Keratinocyte (primary cell): ENCODE data around the gene SPTBN2. TPM values are rescaled to one million over a fixed set of nuclear protein-coding genes. Genes with fewer than 3 reads are reported as not detected.

Source experiments
- DNase-seq: peaks from one replicate; pipeline ENCODE4 v3.0.0-alpha.2; 2011; ENCODE audit warnings: low read depth, missing footprints, low spot score
- FAIRE-seq: peaks from 2 replicates; lab custom pipeline; 2011; peaks lifted over from hg19 to GRCh38; lab: Jason Lieb, UNC
- H2AFZ ChIP-seq: 2 replicates; pipeline ENCODE4 v1.6.0; 2012; ENCODE audit warnings: low read length, control low read depth, inconsistent platforms; ENCODE audit not compliant: control insufficient read depth
- H3K27ac ChIP-seq: 2 replicates; pipeline ENCODE4 v1.5.1; 2011; ENCODE audit warnings: low read length; ENCODE audit not compliant: control insufficient read depth, insufficient read depth
- H3K27me3 ChIP-seq: 3 replicates; pipeline ENCODE4 v1.6.0; 2011; ENCODE audit warnings: low read length; ENCODE audit not compliant: control insufficient read depth, insufficient read depth; ENCODE audit errors: extremely low read depth
- H3K36me3 ChIP-seq, 2 experiments: 2 replicates in 1 of 2; 3 replicates in 1 of 2; pipeline ENCODE4 v1.5.1; 2011; ENCODE audit warnings: low read length in 2 of 2, mild to moderate bottlenecking in 1 of 2; ENCODE audit not compliant: control insufficient read depth in 2 of 2, insufficient read depth in 2 of 2; ENCODE audit errors: extremely low read depth in 1 of 2
- H3K4me1 ChIP-seq: 3 replicates; pipeline ENCODE4 v1.5.1; 2011; ENCODE audit warnings: low read length; ENCODE audit not compliant: control insufficient read depth, insufficient read depth; ENCODE audit errors: extremely low read depth
- H3K4me2 ChIP-seq: 3 replicates; pipeline ENCODE4 v1.6.0; 2011; ENCODE audit warnings: low read depth, low read length; ENCODE audit not compliant: control insufficient read depth, insufficient read depth; ENCODE audit errors: extremely low read depth
- H3K4me3 ChIP-seq, 3 experiments: fragments of 200-600 bp in 1 of 3; sonication (generic) in 1 of 3; 2 replicates in 2 of 3; 3 replicates in 1 of 3; pipeline ENCODE4 v1.5.1; 2011 to 2016; ENCODE audit warnings: low read length in 3 of 3, mild to moderate bottlenecking in 3 of 3, control low read depth in 2 of 3, inconsistent platforms in 1 of 3, low read depth in 1 of 3, mixed read lengths in 1 of 3, mixed run types in 1 of 3, moderate library complexity in 1 of 3; ENCODE audit not compliant: control insufficient read depth in 2 of 3, insufficient read depth in 2 of 3; ENCODE audit errors: extremely low read depth in 1 of 3
- H3K79me2 ChIP-seq: 2 replicates; pipeline ENCODE4 v1.6.0; 2012; ENCODE audit warnings: low read length; ENCODE audit not compliant: control insufficient read depth, insufficient read depth
- H3K9ac ChIP-seq: 3 replicates; pipeline ENCODE4 v1.6.0; 2011; ENCODE audit warnings: low read length; ENCODE audit not compliant: control insufficient read depth, insufficient read depth; ENCODE audit errors: extremely low read depth
- H3K9me1 ChIP-seq: 3 replicates; pipeline ENCODE4 v1.6.0; 2011; ENCODE audit warnings: low read length; ENCODE audit not compliant: control insufficient read depth, insufficient read depth; ENCODE audit errors: extremely low read depth
- H3K9me3 ChIP-seq: 2 replicates; pipeline ENCODE4 v1.5.1; 2012; ENCODE audit warnings: low read depth, low read length; ENCODE audit not compliant: control insufficient read depth
- H4K20me1 ChIP-seq: 3 replicates; pipeline ENCODE4 v1.6.0; 2011; ENCODE audit warnings: low read length; ENCODE audit not compliant: control insufficient read depth, insufficient read depth; ENCODE audit errors: extremely low read depth
- EZH2 ChIP-seq: IDR thresholded peaks from one replicate; pipeline ENCODE4 v1.6.1; 2012; ENCODE audit warnings: inconsistent platforms, mild to moderate bottlenecking, low read length, moderate library complexity
- dilution Hi-C: fragments of 300-500 bp; cut with MboI; formaldehyde crosslinking; loops from one replicate; pipeline ENCODE4 v1.7.0; 2020; ENCODE audit warnings: low sequenced_read_pairs; ENCODE audit not compliant: extremely low pct_ligation_motif_present
- polyA plus RNA-seq, 5 experiments: library from polyadenylated mRNA; depleted of rRNA in 3 of 5; stranded (reverse) in 3 of 5; stranded (forward) in 1 of 5; unstranded in 1 of 5; fragments of >200 nt; gene quantifications; 1 replicate in 1 of 5; 2 replicates in 3 of 5; 3 replicates in 1 of 5; pipeline versions ENCODE4 v1.2.1 to v1.2.3, GENCODE V29; 2011 to 2012; ENCODE audit warnings: missing spikeins in 2 of 5, low read depth in 1 of 5, low replicate concordance in 1 of 5
- TF ChIP-seq, protein P1 (sequence below), 3 experiments: IDR thresholded peaks in 1 of 3; conservative IDR thresholded peaks in 1 of 3; optimal IDR thresholded peaks in 1 of 3; 2 replicates in 2 of 3; 3 replicates in 1 of 3; pipeline versions ENCODE3 to v1.5.1; 2011; ENCODE audit warnings: low read length in 3 of 3, mild to moderate bottlenecking in 3 of 3, moderate library complexity in 2 of 3, control low read depth in 1 of 3, inconsistent platforms in 1 of 3; ENCODE audit not compliant: insufficient read depth in 2 of 3; ENCODE audit errors: extremely low read depth in 1 of 3

Gene SPTBN2
- polyA plus RNA-seq, 1 donor (not counting 4 experiments of a cell fraction or from before 2014, with no cell fraction given), result 7.8 TPM

- Histone ChIP-seq H3K27ac (no peak overlapping the region), H3K4me1 (peaks cover 26% of the 10 kb centered on the region), H3K79me2 (no peaks in the 10 kb centered on the region), H3K4me3 (no peak overlapping the region), H3K4me2 (peak overlapping the region; percentile 90), H3K9ac (no peak overlapping the region), H2AFZ (no peak overlapping the region), H4K20me1 (no peaks in the 10 kb centered on the region), H3K9me3 (no peaks in the 10 kb centered on the region), H3K36me3 (peaks cover 8 to 9% of the 10 kb centered on the region in 2 experiments), H3K27me3 (no peaks in the 10 kb centered on the region), H3K9me1 (no peaks in the 10 kb centered on the region)
- dilution Hi-C loops, result loop anchor here (25.0 kb wide), 1 partner anchor 103 kb away; no protein-coding TSS in a partner anchor
- FAIRE-seq (no peak), DNase-seq (no peak)
- no peak for TF ChIP-seq EZH2
- TF ChIP-seq, protein P1, sequence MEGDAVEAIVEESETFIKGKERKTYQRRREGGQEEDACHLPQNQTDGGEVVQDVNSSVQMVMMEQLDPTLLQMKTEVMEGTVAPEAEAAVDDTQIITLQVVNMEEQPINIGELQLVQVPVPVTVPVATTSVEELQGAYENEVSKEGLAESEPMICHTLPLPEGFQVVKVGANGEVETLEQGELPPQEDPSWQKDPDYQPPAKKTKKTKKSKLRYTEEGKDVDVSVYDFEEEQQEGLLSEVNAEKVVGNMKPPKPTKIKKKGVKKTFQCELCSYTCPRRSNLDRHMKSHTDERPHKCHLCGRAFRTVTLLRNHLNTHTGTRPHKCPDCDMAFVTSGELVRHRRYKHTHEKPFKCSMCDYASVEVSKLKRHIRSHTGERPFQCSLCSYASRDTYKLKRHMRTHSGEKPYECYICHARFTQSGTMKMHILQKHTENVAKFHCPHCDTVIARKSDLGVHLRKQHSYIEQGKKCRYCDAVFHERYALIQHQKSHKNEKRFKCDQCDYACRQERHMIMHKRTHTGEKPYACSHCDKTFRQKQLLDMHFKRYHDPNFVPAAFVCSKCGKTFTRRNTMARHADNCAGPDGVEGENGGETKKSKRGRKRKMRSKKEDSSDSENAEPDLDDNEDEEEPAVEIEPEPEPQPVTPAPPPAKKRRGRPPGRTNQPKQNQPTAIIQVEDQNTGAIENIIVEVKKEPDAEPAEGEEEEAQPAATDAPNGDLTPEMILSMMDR (optimal IDR thresholded peaks at IDR 0.05 in 1 of 3, IDR thresholded peaks at IDR 0.05 in 1 of 3, conservative IDR thresholded peaks at IDR 0.05 in 1 of 3; ENCODE audit: extremely low read depth in 1 of 3, insufficient read depth in 2 of 3, low read length in 3 of 3), result no peak
These were observed 44.4 kb downstream of the SPTBN2 start for GRCh38 chr11:66684635-66685034.

GRCh38 chr11:66683877-66684276 is 45.1 kb downstream of the SPTBN2 start:
- Histone ChIP-seq H3K4me3 (no peak overlapping the region), H3K4me1 (peaks cover 28% of the 10 kb centered on the region), H3K79me2 (no peaks in the 10 kb centered on the region), H3K4me2 (no peak overlapping the region), H3K36me3 (peaks cover 8% of the 10 kb centered on the region in 2 experiments), H2AFZ (no peak overlapping the region), H3K27ac (no peak overlapping the region), H4K20me1 (no peaks in the 10 kb centered on the region), H3K27me3 (no peaks in the 10 kb centered on the region), H3K9me3 (no peaks in the 10 kb centered on the region), H3K9me1 (no peaks in the 10 kb centered on the region), H3K9ac (no peak overlapping the region)
- TF ChIP-seq, protein P1 (optimal IDR thresholded peaks at IDR 0.05 in 1 of 3, IDR thresholded peaks at IDR 0.05 in 1 of 3, conservative IDR thresholded peaks at IDR 0.05 in 1 of 3; ENCODE audit: extremely low read depth in 1 of 3, insufficient read depth in 2 of 3, low read length in 3 of 3), result no peak
- no peak for TF ChIP-seq EZH2
- dilution Hi-C loops, result loop anchor here (25.0 kb wide), 1 partner anchor 103 kb away; no protein-coding TSS in a partner anchor
- no peak for DNase-seq
- no peak for FAIRE-seq
